ELR (cell line): ENCODE data around the gene CLEC2A.
"Not testable (repeated sequence)": the region's sequence is repeated elsewhere in the genome, so short reads cannot be mapped to it uniquely, and the experiment has no call there.

Experiments
- DNase-seq: peaks from one replicate; pipeline ENCODE4 v3.0.0-alpha.2; 2015; ENCODE audit warnings: low read depth

The CLEC2A gene

GRCh38 chr12:9932270-9932669, at the start of gene CLEC2A:
Gene CLEC2A (minus strand): TSS chr12:9932370. CDS start chr12:9932329, 41 bp downstream.
- no peak for DNase-seq

GRCh38 chr12:9980126-9980525, 48.0 kb upstream of the CLEC2A start:
- no peak for DNase-seq

- no peak for DNase-seq
These were observed 45.7 kb upstream of the CLEC2A start for GRCh38 chr12:9977916-9978315.

- not testable (repeated sequence) for DNase-seq
These were observed 44.5 kb upstream of the CLEC2A start for GRCh38 chr12:9976626-9977025.

- no peak for DNase-seq
These were observed 43.4 kb upstream of the CLEC2A start for GRCh38 chr12:9975614-9976013.

- DNase-seq, result not testable (repeated sequence)
These were observed 42.6 kb upstream of the CLEC2A start for GRCh38 chr12:9974731-9975130.

GRCh38 chr12:9973949-9974348, 41.8 kb upstream of the CLEC2A start:
- no peak for DNase-seq

- DNase-seq, result no peak
These were observed 39.0 kb upstream of the CLEC2A start, which contains the start of gene CLEC12A for GRCh38 chr12:9971181-9971580. Gene CLEC12A (plus strand): TSS chr12:9971409. CDS start chr12:9971597, 188 bp downstream.

GRCh38 chr12:9969673-9970072, 37.5 kb upstream of the CLEC2A start:
- DNase-seq, result no peak

GRCh38 chr12:9961901-9962300, 29.7 kb upstream of the CLEC2A start:
- DNase-seq, result no peak

- DNase-seq, result no peak
These were observed 28.9 kb upstream of the CLEC2A start for GRCh38 chr12:9961106-9961505.

- DNase-seq, result no peak
These were observed 28.4 kb upstream of the CLEC2A start for GRCh38 chr12:9960590-9960989.

GRCh38 chr12:9957834-9958233, 25.7 kb upstream of the CLEC2A start:
- DNase-seq, result no peak

- not testable (repeated sequence) for DNase-seq
These were observed 21.0 kb upstream of the CLEC2A start for GRCh38 chr12:9952954-9953729.

GRCh38 chr12:9951026-9951675, 19.0 kb upstream of the CLEC2A start:
- no peak for DNase-seq

GRCh38 chr12:9948606-9949296, 16.6 kb upstream of the CLEC2A start:
- no peak for DNase-seq

GRCh38 chr12:9947674-9948073, 15.5 kb upstream of the CLEC2A start:
- no peak for DNase-seq

- DNase-seq, result no peak
These were observed 12.2 kb upstream of the CLEC2A start for GRCh38 chr12:9944391-9944790.

GRCh38 chr12:9943240-9943639, 11.1 kb upstream of the CLEC2A start:
- no peak for DNase-seq

GRCh38 chr12:9941838-9942237, 9.7 kb upstream of the CLEC2A start:
- no peak for DNase-seq

GRCh38 chr12:9940375-9940774, 8.2 kb upstream of the CLEC2A start:
- DNase-seq, result peak; percentile 33

- DNase-seq, result peak; percentile 12
These were observed 4.4 kb upstream of the CLEC2A start for GRCh38 chr12:9936591-9936990.

- no peak for DNase-seq
These were observed 2.9 kb upstream of the CLEC2A start for GRCh38 chr12:9935026-9935425.
